Trophoblast cell (in vitro differentiated cells and primary cell): ENCODE data around the gene CARD16.

ENCODE experiments used
- DNase-seq, 2 donors: peaks; one replicate each; pipeline ENCODE4 v3.0.0-alpha.2; 2016
- H2AFZ ChIP-seq: 2 replicates; pipeline ENCODE4 v1.6.1; 2013; ENCODE audit warnings: low read length, moderate library complexity, mild to moderate bottlenecking; ENCODE audit not compliant: insufficient read depth, poor library complexity
- H2AK5ac ChIP-seq: 2 replicates; pipeline ENCODE4 v1.6.1; 2013; ENCODE audit warnings: mild to moderate bottlenecking, low read length
- H2BK120ac ChIP-seq: 2 replicates; pipeline ENCODE4 v1.6.1; 2013; ENCODE audit warnings: low read length, mild to moderate bottlenecking, moderate library complexity; ENCODE audit not compliant: insufficient read depth, poor library complexity
- H2BK12ac ChIP-seq: 2 replicates; pipeline ENCODE4 v1.6.1; 2013; ENCODE audit warnings: mild to moderate bottlenecking, low read length, moderate library complexity
- H2BK5ac ChIP-seq: 2 replicates; pipeline ENCODE4 v1.6.1; 2013; ENCODE audit warnings: low read length, low read depth, moderate library complexity, mild to moderate bottlenecking; ENCODE audit not compliant: poor library complexity
- H3K14ac ChIP-seq: 2 replicates; pipeline ENCODE4 v1.6.1; 2013; ENCODE audit warnings: mild to moderate bottlenecking, low read length
- H3K18ac ChIP-seq: 2 replicates; pipeline ENCODE4 v1.6.1; 2013; ENCODE audit warnings: mild to moderate bottlenecking, low read length
- H3K23ac ChIP-seq: 2 replicates; pipeline ENCODE4 v1.6.1; 2013; ENCODE audit warnings: low read length
- H3K27ac ChIP-seq: 2 replicates; pipeline ENCODE4 v1.5.1; 2013; ENCODE audit warnings: low read depth, mild to moderate bottlenecking, inconsistent platforms, low read length, moderate library complexity
- H3K27me3 ChIP-seq: 2 replicates; pipeline ENCODE4 v1.6.1; 2013; ENCODE audit warnings: inconsistent platforms, mild to moderate bottlenecking, low read length, moderate library complexity; ENCODE audit not compliant: insufficient read depth
- H3K36me3 ChIP-seq, 2 experiments: 1 replicate in 1 of 2; 2 replicates in 1 of 2; pipeline ENCODE4 v1.6.1; 2013; ENCODE audit warnings: low read length in 2 of 2, mild to moderate bottlenecking in 2 of 2, moderate library complexity in 1 of 2; ENCODE audit not compliant: insufficient read depth in 2 of 2, control insufficient read depth in 1 of 2
- H3K4ac ChIP-seq: 2 replicates; pipeline ENCODE4 v1.6.1; 2013; ENCODE audit warnings: low read depth, mild to moderate bottlenecking, low read length, moderate library complexity
- H3K4me1 ChIP-seq, 2 experiments: 1 replicate in 1 of 2; 2 replicates in 1 of 2; pipeline ENCODE4 v1.6.1; 2013; ENCODE audit warnings: low read length in 2 of 2, mild to moderate bottlenecking in 2 of 2, moderate library complexity in 1 of 2; ENCODE audit not compliant: insufficient read depth in 2 of 2, control insufficient read depth in 1 of 2
- H3K4me2 ChIP-seq: 2 replicates; pipeline ENCODE4 v1.6.1; 2013; ENCODE audit warnings: inconsistent platforms, mild to moderate bottlenecking, low read length, moderate library complexity
- H3K4me3 ChIP-seq: 2 replicates; pipeline ENCODE4 v1.5.1; 2013; ENCODE audit warnings: mild to moderate bottlenecking, low read depth, low read length, inconsistent platforms
- H3K79me1 ChIP-seq: one replicate; pipeline ENCODE4 v1.6.1; 2013; ENCODE audit warnings: low read length
- H3K79me2 ChIP-seq: 2 replicates; pipeline ENCODE4 v1.6.1; 2013; ENCODE audit warnings: low read length, mild to moderate bottlenecking; ENCODE audit not compliant: control insufficient read depth, insufficient read depth, poor library complexity
- H3K9ac ChIP-seq: 2 replicates; pipeline ENCODE4 v1.6.1; 2013; ENCODE audit warnings: mild to moderate bottlenecking, low read length
- H3K9me3 ChIP-seq: 2 replicates; pipeline ENCODE4 v1.6.1; 2013; ENCODE audit warnings: low read depth, mild to moderate bottlenecking, control low read depth, inconsistent platforms, low read length; ENCODE audit not compliant: insufficient read depth
- H4K12ac ChIP-seq: 2 replicates; pipeline ENCODE4 v1.6.1; 2013; ENCODE audit warnings: low read depth, mild to moderate bottlenecking, low read length, moderate library complexity
- H4K8ac ChIP-seq: 2 replicates; pipeline ENCODE4 v1.6.1; 2013; ENCODE audit warnings: low read depth, mild to moderate bottlenecking, low read length, moderate library complexity
- H4K91ac ChIP-seq: one replicate; pipeline ENCODE4 v1.6.1; 2013; ENCODE audit warnings: low read depth, mild to moderate bottlenecking, low read length, moderate library complexity
- WGBS: extraction: QIAGEN DNeasy Blood & Tissue Kit; methylation state at CpG from one replicate; pipeline ENCODE4 v1.1.7; 2013; ENCODE audit warnings: missing lambda C conversion rate; ENCODE audit not compliant: insufficient read length, insufficient coverage; ENCODE audit errors: extremely low coverage; 5-methylcytosine and 5-hydroxymethylcytosine counted together

Gene CARD16

GRCh38 chr11:105003151-105003550 is 42.0 kb downstream of the CARD16 start:
- Histone ChIP-seq H3K27me3 (no peaks in the 10 kb centered on the region), H3K23ac (no peak overlapping the region), H3K4me3 (no peak overlapping the region), H3K14ac (no peak overlapping the region), H3K4me1 (no peaks in the 10 kb centered on the region), H3K36me3 (no peaks in the 10 kb centered on the region), H3K9me3 (no peaks in the 10 kb centered on the region), H2BK5ac (no peak overlapping the region), H3K18ac (no peak overlapping the region), H4K8ac (no peak overlapping the region), H2BK12ac (no peak overlapping the region), H3K27ac (no peak overlapping the region), H4K12ac (no peak overlapping the region), H2AK5ac (no peak overlapping the region), H3K79me2 (no peaks in the 10 kb centered on the region), H4K91ac (no peak overlapping the region), H3K79me1 (no peaks in the 10 kb centered on the region), H3K9ac (no peak overlapping the region), H3K4me2 (no peak overlapping the region), H2BK120ac (no peak overlapping the region), H2AFZ (no peak overlapping the region), H3K4ac (no peak overlapping the region)
- no CpG with 5 or more reads among the region's 2 CpGs for WGBS
- no peak for DNase-seq

- H3K27ac ChIP-seq, result no peak overlapping the region
- H2BK120ac ChIP-seq, result no peak overlapping the region
- no peaks in the 10 kb centered on the region for H3K36me3 ChIP-seq
- no peaks in the 10 kb centered on the region for H3K9me3 ChIP-seq
- peak; percentile 17 to 49 for DNase-seq
- WGBS, result no CpG with 5 or more reads among the region's 7 CpGs
- H4K91ac ChIP-seq, result no peak overlapping the region
- no peak overlapping the region for H3K4me2 ChIP-seq
- no peak overlapping the region for H3K9ac ChIP-seq
- no peaks in the 10 kb centered on the region for H3K27me3 ChIP-seq
- no peak overlapping the region for H4K8ac ChIP-seq
- H3K18ac ChIP-seq, result no peak overlapping the region
- H3K4me1 ChIP-seq, result no peaks in the 10 kb centered on the region
- H3K14ac ChIP-seq, result no peak overlapping the region
- no peak overlapping the region for H3K4ac ChIP-seq
- no peaks in the 10 kb centered on the region for H3K79me1 ChIP-seq
- H4K12ac ChIP-seq, result no peak overlapping the region
- no peak overlapping the region for H3K4me3 ChIP-seq
- H2BK12ac ChIP-seq, result no peak overlapping the region
- no peak overlapping the region for H2AK5ac ChIP-seq
- no peak overlapping the region for H2AFZ ChIP-seq
- no peak overlapping the region for H2BK5ac ChIP-seq
- H3K23ac ChIP-seq, result no peak overlapping the region
- no peaks in the 10 kb centered on the region for H3K79me2 ChIP-seq
Observed at GRCh38 chr11:105000797-105001196, 44.3 kb downstream of the CARD16 start.

GRCh38 chr11:105000167-105000566 is 45.0 kb downstream of the CARD16 start:
- no peaks in the 10 kb centered on the region for H3K36me3 ChIP-seq
- H3K23ac ChIP-seq, result no peak overlapping the region
- H3K9ac ChIP-seq, result no peak overlapping the region
- no peak overlapping the region for H3K4me2 ChIP-seq
- WGBS, result no CpG with 5 or more reads among the region's 5 CpGs
- H3K9me3 ChIP-seq, result no peaks in the 10 kb centered on the region
- DNase-seq, result peak; percentile 49 to 71
- no peak overlapping the region for H2AFZ ChIP-seq
- H2BK12ac ChIP-seq, result no peak overlapping the region
- H4K12ac ChIP-seq, result no peak overlapping the region
- no peak overlapping the region for H2AK5ac ChIP-seq
- H3K14ac ChIP-seq, result no peak overlapping the region
- H3K4me1 ChIP-seq, result no peaks in the 10 kb centered on the region
- H3K4me3 ChIP-seq, result no peak overlapping the region
- no peak overlapping the region for H3K4ac ChIP-seq
- no peak overlapping the region for H2BK5ac ChIP-seq
- no peaks in the 10 kb centered on the region for H3K27me3 ChIP-seq
- no peaks in the 10 kb centered on the region for H3K79me1 ChIP-seq
- no peaks in the 10 kb centered on the region for H3K79me2 ChIP-seq
- H3K18ac ChIP-seq, result no peak overlapping the region
- H4K91ac ChIP-seq, result no peak overlapping the region
- no peak overlapping the region for H2BK120ac ChIP-seq
- H3K27ac ChIP-seq, result no peak overlapping the region
- H4K8ac ChIP-seq, result no peak overlapping the region

GRCh38 chr11:104999721-105000120 is 45.4 kb downstream of the CARD16 start:
- Histone ChIP-seq H3K18ac (no peak overlapping the region), H2BK12ac (no peak overlapping the region), H3K36me3 (no peaks in the 10 kb centered on the region), H3K4me3 (no peak overlapping the region), H4K8ac (no peak overlapping the region), H3K79me1 (no peaks in the 10 kb centered on the region), H4K91ac (no peak overlapping the region), H3K27ac (no peak overlapping the region), H3K9me3 (peaks cover 2% of the 10 kb centered on the region), H3K9ac (no peak overlapping the region), H3K27me3 (no peaks in the 10 kb centered on the region), H2BK5ac (no peak overlapping the region), H2AFZ (no peak overlapping the region), H3K4ac (no peak overlapping the region), H2AK5ac (no peak overlapping the region), H3K4me2 (no peak overlapping the region), H3K4me1 (no peaks in the 10 kb centered on the region), H3K79me2 (no peaks in the 10 kb centered on the region), H4K12ac (no peak overlapping the region), H3K14ac (no peak overlapping the region), H2BK120ac (no peak overlapping the region), H3K23ac (no peak overlapping the region)
- no peak for DNase-seq
- no CpG with 5 or more reads among the region's 1 CpG for whole genome bisulfite sequencing
